ENCODE results near the gene MEST. TPM values are rescaled to one million over a fixed set of nuclear protein-coding genes. Genes with fewer than 3 reads are reported as not detected.

The MEST gene
- total RNA-seq, 1 experiment from 2014 or later, result not detected

DNA sequence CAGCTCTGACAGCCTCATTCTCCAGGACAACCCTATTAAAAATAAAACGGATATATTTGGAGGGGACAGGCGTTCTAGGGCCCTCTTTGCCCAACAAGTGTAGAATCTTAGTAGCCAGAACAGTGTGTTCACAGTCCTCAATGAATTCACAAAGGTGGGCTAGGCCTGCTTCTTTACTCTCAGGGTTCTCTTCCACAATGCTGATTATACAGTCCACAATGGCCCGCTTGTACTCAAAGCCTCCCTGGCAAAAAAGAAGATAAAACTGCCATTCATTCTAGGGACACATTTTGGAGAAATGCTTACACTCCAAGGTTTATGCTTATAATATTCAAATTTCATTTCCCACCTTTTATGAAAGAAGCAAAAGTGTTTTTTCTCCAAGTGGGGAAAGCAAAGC lies 62.6 kb downstream of the MEST start:
- in situ Hi-C loops (cut with HindIII; ENCODE audit: low pct_unique_long_range_greater_than_20kb, low sequenced_read_pairs), result no loop called here
- DNase-seq (ENCODE audit: low read depth, low spot score), result peak; percentile 87

Small RNA genes within 50 kb of the gene (small RNA-seq; reads per million reads assigned to genes)
- gene MIR335 (0 reads per million in 2 experiments), gene RF02148 (0 reads per million in 2 experiments), gene RF02149 (0 reads per million in 2 experiments), gene RF02150 (0 reads per million in 2 experiments)

Other genes with a start within 250 kb of the MEST start
- gene CPA2, start 225.2 kb upstream of the MEST start, total RNA-seq (2014; rRNA removed; shearing (Covaris generic)), result not detected in 2 replicates
- gene CPA4, start 198.9 kb upstream of the MEST start, total RNA-seq (2014; rRNA removed; shearing (Covaris generic)), result 0.11 and 0.16 TPM in 2 replicates
- not detected in 2 replicates for gene CPA5, start 147.3 kb upstream of the MEST start, total RNA-seq (2014; rRNA removed; shearing (Covaris generic))
- gene CPA1, start 111.6 kb upstream of the MEST start, total RNA-seq (2014; rRNA removed; shearing (Covaris generic)), result not detected in 2 replicates
- 16.0 and 17.5 TPM in 2 replicates for gene CEP41, start 51.1 kb upstream of the MEST start, total RNA-seq (2014; rRNA removed; shearing (Covaris generic))
- gene COPG2, start 176.7 kb downstream of the MEST start, total RNA-seq (2014; rRNA removed; shearing (Covaris generic)), result 41.9 and 43.6 TPM in 2 replicates
- not detected in 2 replicates for gene TSGA13, start 194.5 kb downstream of the MEST start, total RNA-seq (2014; rRNA removed; shearing (Covaris generic))
- 0.69 and 1.0 TPM in 2 replicates for gene KLF14, start 242.1 kb downstream of the MEST start, total RNA-seq (2014; rRNA removed; shearing (Covaris generic))